GM20431 (cell line): ENCODE results near the gene PTPRN2.

Source experiments
- in situ Hi-C: fragments of 300-500 bp; cut with MseI, MboI; formaldehyde crosslinking; loops from one replicate; pipeline ENCODE4 v1.15.0; 2020; ENCODE audit warnings: low sequenced_read_pairs; ENCODE audit not compliant: unreplicated experiment

PTPRN2 gene

DNA sequence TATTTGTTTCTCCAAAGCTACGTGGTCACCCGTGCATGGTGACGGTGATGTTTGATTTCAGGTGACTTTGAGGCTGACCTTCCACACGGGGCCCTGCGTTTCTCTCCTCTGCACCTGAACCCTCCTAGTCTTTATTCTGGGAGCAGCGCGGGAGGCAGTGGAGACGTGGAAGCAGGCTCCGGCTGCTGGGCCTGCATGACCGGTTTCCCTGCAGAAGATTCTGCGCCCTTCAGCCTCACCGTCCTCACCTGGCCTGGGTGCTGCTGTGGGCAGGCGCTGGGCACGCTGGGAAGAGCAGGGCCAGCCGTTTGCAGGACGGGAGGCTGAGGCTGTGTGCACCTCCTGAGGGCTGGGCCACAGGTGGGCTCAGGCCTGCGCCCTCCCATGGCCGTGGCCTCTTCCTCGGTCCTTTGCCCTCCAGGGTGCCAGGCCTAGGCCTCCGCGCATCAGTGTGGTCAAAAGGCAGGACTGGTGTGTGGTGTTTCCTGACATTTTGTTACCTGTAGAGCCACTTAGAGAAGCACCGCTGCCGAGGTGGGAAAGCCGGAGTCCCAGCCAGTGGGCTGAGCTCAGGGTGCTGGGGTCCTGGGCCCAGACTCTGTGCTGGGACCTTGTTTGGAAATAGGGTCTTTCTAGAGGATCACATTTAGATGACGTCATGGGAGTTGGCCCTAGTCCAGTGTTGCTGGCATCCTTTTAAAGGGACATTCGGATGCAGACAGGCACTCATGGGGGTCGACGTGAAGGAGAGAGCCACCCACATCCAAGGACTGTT, 772.5 kb downstream of the PTPRN2 start:
- in situ Hi-C loops, result loop anchor here (25.0 kb wide), 1 partner anchor 97 kb away; no protein-coding TSS in a partner anchor

DNA sequence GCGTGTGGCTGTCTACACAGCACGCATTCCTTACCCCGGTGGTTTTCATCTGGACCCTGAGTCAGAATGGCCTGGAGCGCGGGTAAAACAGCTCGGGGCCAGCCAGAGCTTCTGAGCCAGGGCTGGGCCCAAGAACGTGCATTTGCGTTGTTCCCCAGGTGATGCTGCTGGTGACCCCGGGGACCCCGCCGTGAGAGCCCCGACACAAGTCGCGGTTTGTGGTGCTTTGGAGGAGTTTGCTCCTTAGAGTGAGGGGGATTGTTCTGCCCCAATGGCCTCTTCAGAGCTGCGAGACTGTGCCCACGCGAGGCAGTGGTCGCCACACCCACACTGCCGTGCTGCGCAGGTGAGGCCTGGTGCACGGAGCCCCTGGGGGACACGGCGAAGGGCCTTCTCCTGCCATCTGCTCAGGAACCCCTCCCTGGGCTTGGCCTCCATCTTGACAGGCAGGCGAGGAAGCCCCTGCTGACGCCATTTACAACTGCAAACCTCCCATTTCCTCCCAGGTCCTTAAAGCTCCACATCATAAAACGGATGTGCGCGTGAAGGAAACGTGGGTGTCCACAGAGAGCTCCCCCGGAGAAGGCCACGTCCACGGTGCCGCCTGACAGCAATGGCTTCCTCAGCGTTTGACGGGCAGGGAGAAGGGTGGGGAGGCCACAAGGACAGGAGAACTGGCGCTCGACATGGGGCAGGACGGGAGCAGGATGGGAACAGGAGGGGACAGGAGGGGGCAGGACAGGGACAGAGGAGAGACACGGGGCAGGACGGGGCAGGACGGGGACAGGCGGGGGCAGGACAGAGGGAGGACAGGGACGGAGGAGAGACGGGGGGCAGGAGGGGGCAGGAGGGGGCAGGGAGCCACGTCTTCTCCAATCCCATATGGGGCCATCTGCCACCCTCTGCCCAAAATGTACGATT, 773.6 kb downstream of the PTPRN2 start:
- in situ Hi-C loops, result loop anchor here (25.0 kb wide), 1 partner anchor 98 kb away; no protein-coding TSS in a partner anchor

DNA sequence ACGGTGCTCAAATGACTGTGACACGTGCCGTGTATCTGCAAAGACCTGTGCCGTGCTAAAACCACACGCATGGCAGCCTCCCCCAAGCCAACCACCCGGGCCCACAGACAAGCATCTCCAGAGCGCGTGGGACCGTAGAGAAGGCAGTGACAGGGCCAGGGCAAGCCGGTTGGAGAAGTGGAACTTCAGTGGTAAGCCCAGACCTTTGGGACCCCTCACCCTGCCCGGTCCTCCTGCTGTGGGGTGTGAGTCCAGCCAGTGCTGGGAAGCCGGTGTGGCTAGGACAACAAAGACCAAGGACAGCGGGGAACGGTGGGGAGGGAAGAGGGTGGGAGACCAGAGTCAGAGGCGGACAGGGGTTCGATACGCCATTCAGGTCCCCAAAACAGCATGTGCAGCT, 774.6 kb downstream of the PTPRN2 start:
- in situ Hi-C loops, result loop anchor here (25.0 kb wide), 1 partner anchor 99 kb away; no protein-coding TSS in a partner anchor

DNA sequence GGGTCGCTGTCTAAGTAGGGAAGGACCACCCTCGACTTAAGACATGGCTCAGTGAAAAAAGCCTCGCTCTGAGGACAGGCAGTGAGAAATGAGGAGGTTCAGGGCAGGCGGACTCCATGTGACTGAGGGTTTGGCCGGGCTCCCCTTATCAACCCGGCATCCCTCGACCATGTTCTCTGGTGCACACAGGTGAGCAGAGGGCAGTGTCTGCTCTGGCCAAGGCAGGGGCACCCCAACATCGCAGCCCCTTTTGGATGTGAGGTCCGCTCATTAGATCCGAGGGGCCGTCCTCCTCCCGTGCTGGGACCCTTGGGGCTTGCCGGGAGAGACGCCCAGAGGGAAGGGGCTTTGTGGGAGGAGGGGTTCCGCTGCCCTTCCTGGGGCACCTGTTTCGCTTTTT, 775.7 kb downstream of the PTPRN2 start:
- in situ Hi-C loops, result loop anchor here (25.0 kb wide), 1 partner anchor 100 kb away; no protein-coding TSS in a partner anchor

DNA sequence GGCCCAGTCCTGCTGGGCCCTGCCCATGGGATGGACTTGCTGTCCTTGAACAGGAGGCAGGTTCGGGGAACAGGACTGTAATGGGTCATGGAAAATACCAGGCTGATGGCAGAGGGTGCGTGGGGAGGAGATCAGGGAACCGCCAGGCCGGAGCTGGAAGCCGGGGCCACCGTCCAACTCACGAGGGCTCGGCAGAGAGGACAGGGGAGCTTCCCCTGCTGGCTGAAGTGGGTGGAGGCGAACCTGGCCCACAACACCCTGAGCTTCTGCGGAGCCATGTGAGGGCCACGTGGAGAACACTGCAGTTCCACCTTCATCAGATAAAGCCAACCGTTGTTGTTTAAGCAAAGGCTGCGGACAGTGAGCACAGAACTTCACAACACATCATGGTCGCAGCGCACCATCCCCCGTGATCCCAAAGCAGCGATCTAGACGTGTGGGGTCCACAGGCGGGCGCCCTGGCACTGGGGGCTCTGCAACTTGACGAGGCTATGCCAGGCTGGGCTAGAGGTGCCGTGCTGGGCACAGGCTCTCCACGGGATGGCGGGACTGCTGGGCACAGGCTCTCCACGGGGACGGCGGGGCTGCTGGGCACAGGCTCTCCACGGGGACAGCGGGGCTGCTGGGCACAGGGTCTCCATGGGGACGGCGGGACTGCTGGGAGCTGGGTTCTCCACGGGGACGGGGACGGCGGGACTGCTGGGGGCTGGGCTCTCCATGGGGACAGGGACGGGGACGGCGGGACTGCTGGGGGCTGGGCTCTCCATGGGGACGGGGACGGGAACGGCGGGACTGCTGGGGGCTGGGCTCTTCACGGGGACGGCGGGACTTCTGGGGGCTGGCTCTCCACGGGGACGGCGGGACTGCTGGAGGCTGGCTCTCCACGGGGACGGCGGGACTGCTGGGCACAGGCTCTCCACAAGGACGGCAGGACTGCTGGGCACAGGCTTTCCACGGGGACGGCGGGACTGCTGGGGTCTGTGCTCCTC, 777.5 kb downstream of the PTPRN2 start:
- in situ Hi-C loops, result loop anchor here (25.0 kb wide), 1 partner anchor 102 kb away; no protein-coding TSS in a partner anchor

DNA sequence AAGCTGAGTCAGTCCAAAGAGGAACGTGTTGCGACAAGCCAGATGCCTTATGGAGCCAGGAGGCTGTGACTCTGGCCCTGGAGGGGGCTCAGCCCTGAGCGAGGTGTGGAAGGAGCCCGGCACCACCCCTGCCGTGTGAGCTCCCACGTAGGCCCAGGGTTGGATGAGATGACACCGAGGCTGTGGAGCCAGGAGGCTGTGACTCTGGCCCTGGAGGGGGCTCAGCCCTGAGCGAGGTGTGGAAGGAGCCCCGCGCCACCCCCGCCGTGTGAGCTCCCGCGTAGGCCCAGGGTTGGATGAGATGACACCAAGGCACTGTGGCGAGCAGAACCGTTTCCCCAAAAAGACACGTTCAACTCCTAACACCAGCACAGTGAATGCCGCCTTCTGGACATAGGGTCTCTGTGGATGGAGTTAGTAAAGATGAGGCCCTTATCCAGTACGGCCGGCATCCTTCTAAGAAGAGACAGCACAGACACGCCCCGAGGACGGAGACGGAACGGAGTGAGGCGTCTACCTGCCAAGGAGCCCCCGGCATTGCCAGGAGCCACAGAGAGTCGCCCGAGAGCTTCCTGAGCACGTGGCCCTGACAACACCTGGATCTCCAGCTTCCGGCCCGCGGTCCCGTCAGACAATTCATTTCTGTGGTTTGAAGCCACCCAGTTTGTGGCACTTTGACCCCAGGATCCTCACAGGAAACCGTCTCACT, 778.3 kb downstream of the PTPRN2 start:
- in situ Hi-C loops, result loop anchor here (25.0 kb wide), 1 partner anchor 103 kb away; no protein-coding TSS in a partner anchor

DNA sequence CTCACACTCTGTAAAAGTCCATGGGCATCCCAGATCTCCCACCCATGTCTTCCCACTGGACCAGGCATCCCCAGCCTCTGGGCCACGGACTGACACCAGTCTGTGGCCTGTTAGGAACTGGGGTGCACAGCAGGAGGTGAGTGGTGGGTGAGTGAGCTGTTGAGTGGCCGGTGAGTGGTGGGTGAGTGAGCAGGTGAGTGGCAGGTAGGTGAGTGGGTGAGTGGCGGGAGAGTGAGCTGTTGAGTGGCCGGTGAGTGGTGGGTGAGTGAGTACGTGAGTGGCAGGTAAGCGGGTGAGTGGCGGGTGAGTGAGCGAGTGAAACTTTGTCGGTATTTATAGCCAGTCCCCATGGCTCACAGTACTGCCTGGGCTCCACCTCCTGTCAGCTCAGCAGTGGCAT, 779.6 kb downstream of the PTPRN2 start:
- in situ Hi-C loops, result loop anchor here (25.0 kb wide), 1 partner anchor 104 kb away; no protein-coding TSS in a partner anchor

DNA sequence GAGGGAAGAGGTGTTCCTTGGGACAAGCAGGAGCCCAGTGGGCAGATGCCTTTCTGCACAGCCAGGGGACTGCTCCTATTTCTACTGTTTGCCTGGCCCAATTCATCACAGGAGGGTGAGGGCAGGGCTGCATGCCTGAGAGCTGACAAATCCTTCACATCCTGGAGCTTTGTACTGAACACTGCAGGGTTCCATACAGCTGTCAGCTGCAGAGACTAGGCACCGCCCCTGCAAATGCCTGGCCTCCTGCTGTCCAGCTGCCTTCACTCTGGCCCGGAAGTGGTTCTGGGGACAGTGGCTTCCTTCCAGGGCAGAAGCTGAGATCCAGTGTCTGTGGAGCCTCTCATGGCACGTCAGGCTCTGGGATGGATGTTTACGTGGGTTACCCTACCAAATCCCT, 780.1 kb downstream of the PTPRN2 start:
- in situ Hi-C loops, result loop anchor here (25.0 kb wide), 1 partner anchor 105 kb away; no protein-coding TSS in a partner anchor

DNA sequence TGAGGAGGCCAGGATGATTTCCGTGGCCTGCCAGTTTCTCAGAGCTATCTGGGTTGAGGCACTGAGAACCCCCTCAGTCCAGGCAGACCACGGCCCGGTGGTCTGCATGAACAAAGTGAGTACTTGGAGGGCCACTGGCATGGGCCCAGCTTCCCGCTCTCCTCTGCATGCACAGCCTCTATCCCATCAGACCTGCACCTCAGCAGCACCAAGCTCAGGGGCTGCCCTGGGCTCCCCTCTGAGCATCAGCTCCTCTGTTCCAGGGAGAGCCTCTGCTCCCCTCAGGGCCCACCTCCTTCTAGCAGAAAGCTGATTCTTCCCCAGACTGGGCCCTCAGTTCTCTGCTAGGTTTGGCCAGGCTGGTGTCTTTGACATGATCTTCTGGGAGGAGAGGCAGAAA, 780.9 kb downstream of the PTPRN2 start:
- in situ Hi-C loops, result loop anchor here (25.0 kb wide), 1 partner anchor 106 kb away; no protein-coding TSS in a partner anchor

DNA sequence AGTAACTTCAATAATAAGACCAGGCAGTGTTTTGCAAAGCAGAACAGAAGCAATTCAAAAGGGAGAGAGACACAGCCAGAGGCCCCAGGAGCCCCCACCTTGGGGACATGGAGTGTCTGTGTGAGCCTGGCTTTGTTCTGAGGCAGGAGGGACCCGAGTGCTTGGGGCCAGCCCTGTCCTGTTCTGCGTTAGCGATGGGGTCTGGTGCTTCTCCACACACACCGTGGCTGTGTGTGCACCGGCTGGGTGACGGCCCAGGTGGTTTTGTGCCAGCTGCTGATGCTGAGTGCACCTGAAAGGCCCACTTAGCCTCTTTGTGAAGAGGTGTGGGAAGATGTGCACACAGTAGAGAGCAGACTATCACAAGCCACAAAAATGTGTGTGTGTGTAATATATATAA, 781.9 kb downstream of the PTPRN2 start:
- in situ Hi-C loops, result loop anchor here (25.0 kb wide), 1 partner anchor 107 kb away; no protein-coding TSS in a partner anchor

DNA sequence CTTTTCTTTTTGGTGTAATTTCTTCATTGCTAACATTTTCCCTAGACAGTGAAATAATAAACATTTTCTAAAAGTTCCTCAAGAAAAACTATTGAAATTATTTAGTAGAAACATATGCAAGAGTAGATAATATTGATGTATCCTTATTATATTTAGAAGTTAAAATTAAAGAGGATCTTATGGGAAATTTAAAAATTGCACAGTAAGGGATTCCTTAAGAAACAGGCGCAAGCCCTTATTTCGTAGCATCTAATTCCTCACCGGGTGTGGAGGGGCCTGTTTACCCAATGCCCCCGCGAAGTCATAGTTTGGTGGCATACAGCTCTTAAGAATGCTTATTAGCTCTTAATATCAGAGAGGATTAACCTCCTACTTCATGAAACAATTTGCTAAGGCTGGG, 783.7 kb downstream of the PTPRN2 start:
- in situ Hi-C loops, result loop anchor here (25.0 kb wide), 1 partner anchor 108 kb away; no protein-coding TSS in a partner anchor

DNA sequence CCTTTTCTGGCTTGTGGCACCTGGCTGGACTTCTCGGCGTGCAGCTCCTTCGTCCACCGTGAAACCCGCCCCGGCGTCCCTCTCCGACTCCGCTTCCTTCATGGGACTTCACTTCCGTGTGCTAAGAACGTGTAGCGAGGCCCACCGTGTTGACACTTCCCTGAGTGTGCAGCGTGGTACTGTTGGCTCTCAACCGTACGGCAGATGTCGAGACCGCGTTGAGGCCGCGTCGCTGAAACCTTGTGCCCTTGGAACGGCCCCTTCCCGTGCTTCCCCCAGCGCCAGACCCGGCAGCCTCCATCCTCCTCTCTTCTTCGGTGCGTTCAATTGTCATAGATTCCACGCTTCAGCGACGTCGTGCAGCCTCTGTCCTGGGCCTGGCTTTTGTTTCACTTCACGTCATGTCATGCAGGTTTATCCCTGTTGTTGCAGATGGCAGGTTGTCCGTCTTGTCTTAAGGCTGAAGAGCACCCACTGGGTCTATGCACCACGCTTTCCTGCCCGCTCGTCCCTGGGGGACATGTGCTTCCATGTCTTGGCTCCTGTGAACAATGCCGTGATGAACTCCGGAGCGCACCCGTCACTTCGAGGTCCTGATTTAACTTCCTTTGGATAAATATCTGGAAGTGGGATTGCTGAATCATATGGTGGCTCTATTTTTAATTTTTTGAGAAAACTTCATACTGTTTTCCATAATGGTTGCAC, 785.5 kb downstream of the PTPRN2 start:
- in situ Hi-C loops, result loop anchor here (25.0 kb wide), 1 partner anchor 110 kb away; no protein-coding TSS in a partner anchor

DNA sequence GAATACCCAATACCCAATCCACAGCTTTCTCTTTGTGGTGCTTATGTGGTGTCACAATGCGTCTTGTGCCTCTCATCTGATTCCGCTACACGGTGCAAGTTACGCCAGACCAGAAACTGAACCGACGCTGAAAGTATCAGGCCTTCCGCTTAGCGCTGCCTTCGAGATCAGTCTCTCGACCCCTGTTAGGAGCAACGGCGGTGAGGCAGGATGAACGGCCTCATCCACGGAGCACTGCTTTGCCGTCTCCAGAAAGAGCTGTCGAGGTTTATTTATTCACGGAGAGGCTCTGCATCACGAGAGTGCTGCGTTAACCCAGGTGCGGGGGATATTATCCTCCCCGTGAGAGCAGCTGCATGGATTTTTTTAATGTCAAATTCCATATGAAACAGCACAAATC, 786.5 kb downstream of the PTPRN2 start:
- in situ Hi-C loops, result loop anchor here (25.0 kb wide), 1 partner anchor 111 kb away; no protein-coding TSS in a partner anchor

DNA sequence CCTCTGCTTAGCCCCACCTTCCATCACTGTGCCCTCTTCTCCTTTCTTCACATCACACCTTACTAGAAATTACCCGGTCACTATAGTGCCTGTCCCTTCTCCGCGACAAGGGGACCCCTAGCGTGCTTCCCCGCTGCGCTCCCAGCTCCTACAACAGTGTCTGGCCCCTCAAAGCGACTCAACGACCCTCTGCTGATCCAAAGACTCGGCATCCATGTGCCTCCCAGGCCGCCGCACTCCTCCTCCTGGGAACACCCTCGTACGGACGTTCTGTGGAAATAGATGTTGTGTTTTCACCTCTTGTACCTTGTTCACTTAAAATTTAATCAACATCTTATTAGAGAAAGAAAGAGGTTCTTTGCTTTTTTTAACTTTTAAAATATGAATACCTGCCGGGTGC, 787.3 kb downstream of the PTPRN2 start:
- in situ Hi-C loops, result loop anchor here (25.0 kb wide), 1 partner anchor 112 kb away; no protein-coding TSS in a partner anchor

DNA sequence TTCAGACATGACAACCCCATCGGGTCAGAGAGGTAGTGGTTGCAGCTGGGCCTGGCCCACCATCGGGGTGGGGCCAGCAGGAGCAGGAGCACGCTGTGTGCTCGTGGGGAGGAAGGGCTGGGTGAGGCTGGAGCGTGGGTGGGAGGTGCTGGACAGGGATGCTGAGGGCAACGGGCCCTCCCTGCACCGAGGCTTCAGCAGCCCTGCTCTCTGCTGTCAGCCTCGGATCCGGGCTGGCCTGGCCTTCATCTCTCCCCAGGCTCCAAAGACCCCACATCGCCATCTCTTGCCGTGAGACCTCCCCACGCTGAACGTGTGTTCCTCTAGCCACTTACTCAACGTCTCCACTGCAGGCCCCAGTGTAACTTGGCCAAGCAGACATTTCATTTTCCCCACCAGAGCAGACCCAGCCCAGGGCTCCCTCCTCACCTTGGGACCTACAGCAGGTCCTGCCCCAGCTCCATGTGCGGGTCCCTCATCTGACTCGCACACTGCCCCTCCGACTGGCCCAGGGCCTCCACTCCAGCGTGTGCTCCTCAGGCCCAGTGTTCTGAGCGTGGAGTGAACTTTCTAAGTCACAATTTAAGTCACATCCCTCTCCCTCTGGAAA, 788.4 kb downstream of the PTPRN2 start:
- in situ Hi-C loops, result no loop called here

DNA sequence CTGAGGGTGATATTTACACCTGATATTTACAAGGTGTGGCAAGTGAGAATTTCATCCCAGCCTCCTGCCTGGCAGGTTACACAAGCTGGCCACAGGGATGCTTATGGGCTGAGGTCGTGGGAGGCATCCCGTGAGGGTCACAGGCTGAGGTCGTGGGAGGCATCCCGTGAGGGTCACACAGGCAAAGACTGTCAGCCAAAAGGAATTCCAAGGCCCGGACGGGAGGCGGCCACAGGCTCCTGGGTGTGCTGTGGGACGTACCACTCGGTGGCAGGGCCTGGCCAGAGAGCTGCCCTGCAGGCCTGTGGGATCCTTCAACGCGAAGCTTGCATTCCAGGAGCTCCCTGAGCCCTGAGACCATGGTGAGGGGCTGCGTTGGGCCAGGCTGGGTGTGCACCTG, 790.3 kb downstream of the PTPRN2 start:
- in situ Hi-C loops, result no loop called here

DNA sequence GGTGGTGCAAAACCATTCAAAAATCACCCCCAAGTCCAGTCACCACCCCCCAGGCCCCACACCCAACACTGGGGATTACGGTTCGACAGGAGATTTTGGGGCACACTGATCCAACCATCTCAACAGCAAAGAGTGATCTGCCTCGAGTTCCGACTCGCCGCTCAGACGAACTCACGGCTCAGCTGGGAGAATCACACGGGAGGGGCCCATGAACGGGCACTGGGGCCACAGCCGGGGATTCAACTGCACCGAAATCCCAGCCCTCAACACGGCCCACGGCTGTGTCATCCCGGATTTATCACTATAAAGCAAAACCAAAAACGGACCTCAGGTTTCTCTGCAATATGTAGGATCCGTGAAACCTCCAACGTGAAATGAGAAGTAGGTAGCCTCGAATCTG, 790.8 kb downstream of the PTPRN2 start:
- in situ Hi-C loops, result no loop called here
